ENCODE results near the gene C1QL3. TPM values are rescaled to one million over a fixed set of nuclear protein-coding genes. Genes with fewer than 3 reads are reported as not detected.
A peak's percentile ranks its signal among the peaks of the same experiment; 100 is the strongest.

The C1QL3 gene
- total RNA-seq, 4 donors from 2014 or later = 0.18 TPM; not detected in 3

GRCh38 chr10:16559236-16559773 lies 37.6 kb upstream of the C1QL3 start:
- no peak for TF ChIP-seq EP300 (IDR thresholded peaks at IDR 0.05)
- no peak for TF ChIP-seq CTCF (IDR thresholded peaks at IDR 0.05)
- TF ChIP-seq POLR2AphosphoS5 (IDR thresholded peaks at IDR 0.05) = no peak
- no peak for TF ChIP-seq POLR2A (IDR thresholded peaks at IDR 0.05)
- Histone ChIP-seq H3K4me1 (no peaks in the 10 kb centered on the region), H3K36me3 (no peaks in the 10 kb centered on the region), H3K9me3 (no peaks in the 10 kb centered on the region), H3K27me3 (no peaks in the 10 kb centered on the region), H3K27ac (no peak overlapping the region), H3K4me3 (no peak overlapping the region)
- DNase-seq (ENCODE audit: low spot score in 2 of 2) = no peak
- WGBS = 76% methylated on average over 5 of the region's 5 CpGs

- Histone ChIP-seq H3K4me1 (no peaks in the 10 kb centered on the region), H3K27ac (no peak overlapping the region), H3K9me3 (no peaks in the 10 kb centered on the region), H3K4me3 (no peak overlapping the region), H3K36me3 (no peaks in the 10 kb centered on the region), H3K27me3 (no peaks in the 10 kb centered on the region)
- no peak for TF ChIP-seq POLR2AphosphoS5 (IDR thresholded peaks at IDR 0.05)
- TF ChIP-seq POLR2A (IDR thresholded peaks at IDR 0.05) = no peak
- no peak for TF ChIP-seq EP300 (IDR thresholded peaks at IDR 0.05)
- no peak for TF ChIP-seq CTCF (IDR thresholded peaks at IDR 0.05)
- WGBS = 85% methylated on average over 4 of the region's 4 CpGs
- DNase-seq (ENCODE audit: low spot score in 2 of 2) = no peak
Observed at GRCh38 chr10:16547973-16548372, 26.3 kb upstream of the C1QL3 start.

- Histone ChIP-seq H3K27ac (no peak overlapping the region), H3K36me3 (no peaks in the 10 kb centered on the region), H3K27me3 (peaks cover 4% of the 10 kb centered on the region), H3K4me1 (no peaks in the 10 kb centered on the region), H3K4me3 (no peak overlapping the region), H3K9me3 (no peaks in the 10 kb centered on the region)
- 41% methylated on average over 7 of the region's 7 CpGs for WGBS
- no peak for TF ChIP-seq POLR2A (IDR thresholded peaks at IDR 0.05)
- no peak for TF ChIP-seq POLR2AphosphoS5 (IDR thresholded peaks at IDR 0.05)
- TF ChIP-seq CTCF (IDR thresholded peaks at IDR 0.05) = peak in 1 of 2 donors; percentile 36
- no peak for TF ChIP-seq EP300 (IDR thresholded peaks at IDR 0.05)
- no peak for DNase-seq (ENCODE audit: low spot score in 2 of 2)
Observed at GRCh38 chr10:16545116-16545736, 23.5 kb upstream of the C1QL3 start.

GRCh38 chr10:16544591-16544990 lies 22.9 kb upstream of the C1QL3 start:
- Histone ChIP-seq H3K36me3 (no peaks in the 10 kb centered on the region), H3K27me3 (peaks cover 4% of the 10 kb centered on the region), H3K9me3 (no peaks in the 10 kb centered on the region), H3K4me1 (no peaks in the 10 kb centered on the region), H3K27ac (no peak overlapping the region), H3K4me3 (no peak overlapping the region)
- no peak for TF ChIP-seq POLR2AphosphoS5 (IDR thresholded peaks at IDR 0.05)
- TF ChIP-seq EP300 (IDR thresholded peaks at IDR 0.05) = no peak
- TF ChIP-seq CTCF (IDR thresholded peaks at IDR 0.05) = no peak
- no peak for TF ChIP-seq POLR2A (IDR thresholded peaks at IDR 0.05)
- WGBS = 80% methylated on average over 4 of the region's 4 CpGs
- no peak for DNase-seq (ENCODE audit: low spot score in 2 of 2)

- DNase-seq (ENCODE audit: low spot score in 2 of 2) = no peak
- Histone ChIP-seq H3K27ac (no peak overlapping the region), H3K4me1 (no peaks in the 10 kb centered on the region), H3K27me3 (peaks cover 6% of the 10 kb centered on the region), H3K36me3 (no peaks in the 10 kb centered on the region), H3K9me3 (no peaks in the 10 kb centered on the region), H3K4me3 (no peak overlapping the region)
- 48% methylated on average over 3 of the region's 3 CpGs for WGBS
- TF ChIP-seq POLR2A (IDR thresholded peaks at IDR 0.05) = no peak
- TF ChIP-seq EP300 (IDR thresholded peaks at IDR 0.05) = no peak
- no peak for TF ChIP-seq CTCF (IDR thresholded peaks at IDR 0.05)
- no peak for TF ChIP-seq POLR2AphosphoS5 (IDR thresholded peaks at IDR 0.05)
Observed at GRCh38 chr10:16544099-16544498, 22.4 kb upstream of the C1QL3 start.

Measured in suprapubic skin (tissue), 4 donors.